ENCODE results near the gene ERICH2. TPM values are rescaled to one million over a fixed set of nuclear protein-coding genes. Genes with fewer than 3 reads are reported as not detected.

Gene ERICH2
- total RNA-seq, 4 donors from 2014 or later, result not detected

GRCh38 chr2:170742000-170742399 is 28.2 kb upstream of the ERICH2 start:
- Histone ChIP-seq H3K36me3 (no peaks in the 10 kb centered on the region), H3K27ac (no peak overlapping the region), H3K4me1 (no peaks in the 10 kb centered on the region), H3K4me3 (no peak overlapping the region), H3K9me3 (no peaks in the 10 kb centered on the region), H3K27me3 (no peaks in the 10 kb centered on the region)
- DNase-seq, result no peak
- TF ChIP-seq CTCF (IDR thresholded peaks at IDR 0.05) (no peak), POLR2A (IDR thresholded peaks at IDR 0.05) (no peak)

GRCh38 chr2:170742896-170743529 is 27.2 kb upstream of the ERICH2 start:
- H3K27ac ChIP-seq, result no peak overlapping the region
- DNase-seq, result no peak

GRCh38 chr2:170743530-170744239 is 26.5 kb upstream of the ERICH2 start:
- H3K27me3 ChIP-seq, result no peaks in the 10 kb centered on the region
- no peaks in the 10 kb centered on the region for H3K36me3 ChIP-seq
- DNase-seq, result no peak
- H3K27ac ChIP-seq, result no peak overlapping the region
- no peaks in the 10 kb centered on the region for H3K4me1 ChIP-seq
- TF ChIP-seq CTCF (IDR thresholded peaks at IDR 0.05) (no peak), POLR2A (IDR thresholded peaks at IDR 0.05) (no peak)
- H3K4me3 ChIP-seq, result no peak overlapping the region
- H3K9me3 ChIP-seq, result no peaks in the 10 kb centered on the region

More at GRCh38 chr2:170742896-170743529, 27.2 kb upstream of the ERICH2 start:
- TF ChIP-seq CTCF (IDR thresholded peaks at IDR 0.05), result no peak
- no peaks in the 10 kb centered on the region for H3K4me1 ChIP-seq
- H3K27me3 ChIP-seq, result no peaks in the 10 kb centered on the region
- H3K4me3 ChIP-seq, result no peak overlapping the region
- no peaks in the 10 kb centered on the region for H3K9me3 ChIP-seq
- no peaks in the 10 kb centered on the region for H3K36me3 ChIP-seq

- Histone ChIP-seq H3K27me3 (no peaks in the 10 kb centered on the region), H3K4me1 (no peaks in the 10 kb centered on the region), H3K9me3 (no peaks in the 10 kb centered on the region), H3K36me3 (no peaks in the 10 kb centered on the region), H3K4me3 (no peak overlapping the region), H3K27ac (no peak overlapping the region)
- TF ChIP-seq CTCF (IDR thresholded peaks at IDR 0.05), result no peak
- no peak for TF ChIP-seq POLR2A (IDR thresholded peaks at IDR 0.05)
- DNase-seq, result no peak
Observed at GRCh38 chr2:170744248-170745002, 25.8 kb upstream of the ERICH2 start.

- Histone ChIP-seq H3K4me3 (no peak overlapping the region), H3K27ac (no peak overlapping the region), H3K27me3 (no peaks in the 10 kb centered on the region), H3K9me3 (no peaks in the 10 kb centered on the region), H3K36me3 (no peaks in the 10 kb centered on the region), H3K4me1 (no peaks in the 10 kb centered on the region)
- TF ChIP-seq POLR2A (IDR thresholded peaks at IDR 0.05) (no peak), CTCF (IDR thresholded peaks at IDR 0.05) (no peak)
- DNase-seq, result no peak
Observed at GRCh38 chr2:170745305-170745704, 24.9 kb upstream of the ERICH2 start.

Measured in Peyer's patch (tissue), 4 donors.